Head of caudate nucleus (tissue), 42 donors: ENCODE data around the gene CTDSPL.

Experiments
- DNase-seq, 42 donors: peaks; one replicate each; pipeline versions ENCODE4 v3.0.0 to v3.0.0-alpha.2; 2020 to 2021; ENCODE audit warnings: mixed read lengths in 7 of 42
- intact Hi-C: fragments of 100-400 bp; cut with DNase I; formaldehyde crosslinking; loops from one replicate; pipeline ENCODE4 v1.15.0; 2022

The CTDSPL gene

DNA sequence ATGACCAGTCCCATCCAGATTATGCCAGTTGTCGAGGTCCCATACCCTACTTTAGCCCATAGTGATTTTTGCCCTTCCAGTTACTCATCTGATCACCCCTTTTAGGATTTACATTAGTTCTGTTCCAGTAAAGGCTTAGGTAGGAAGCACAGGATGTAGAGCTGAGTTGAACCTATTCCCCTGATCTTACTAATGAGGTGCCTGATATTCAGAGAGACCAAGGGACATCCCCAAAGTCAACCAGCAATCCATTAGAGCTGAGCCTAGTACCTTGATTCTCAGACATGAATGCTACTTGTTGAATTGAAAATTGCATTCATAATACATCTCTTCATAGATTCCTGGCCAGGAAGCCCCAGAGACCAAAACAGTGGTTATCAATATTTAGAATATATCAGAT is 24.7 kb downstream of the CTDSPL start:
- intact Hi-C loops, result no loop called here
- no peak for DNase-seq

DNA sequence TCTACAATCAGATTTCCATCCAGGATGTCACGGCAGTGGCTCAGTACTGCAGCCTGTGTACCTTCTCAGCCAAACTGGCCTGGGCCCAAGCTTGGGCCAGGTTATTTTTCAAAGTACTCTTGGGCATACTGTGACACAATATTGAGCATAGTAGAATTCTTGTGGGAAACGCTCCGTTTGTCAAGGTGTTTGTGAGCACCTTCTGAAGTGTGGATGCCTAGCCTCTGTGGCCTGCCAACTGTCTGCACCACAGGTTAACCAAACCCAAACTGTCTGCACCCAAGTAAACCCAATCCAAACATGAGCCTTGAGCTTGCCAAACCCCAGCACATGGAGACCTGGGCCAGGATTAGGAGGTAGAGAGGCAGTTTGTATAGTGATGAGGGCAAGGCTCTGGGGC is 25.4 kb downstream of the CTDSPL start:
- DNase-seq, result no peak
- intact Hi-C loops, result no loop called here

DNA sequence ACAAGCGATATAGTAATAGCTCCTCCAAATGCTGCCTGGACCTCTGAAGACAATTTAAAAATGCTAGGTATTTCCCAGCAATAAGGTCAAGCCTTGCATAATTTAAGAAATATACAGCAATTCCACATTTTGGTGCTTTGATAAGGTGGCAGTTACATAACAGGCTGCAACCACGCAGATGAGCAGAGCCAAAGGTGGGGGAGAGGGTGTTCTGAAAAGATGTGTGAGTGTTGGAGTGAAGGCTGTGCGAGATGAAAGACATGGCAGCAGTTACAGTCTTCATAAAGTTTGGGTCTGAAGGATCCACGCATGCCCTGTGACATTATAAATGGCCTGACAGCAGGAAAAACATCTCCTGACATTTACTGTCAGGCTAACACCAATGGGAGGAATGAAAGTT is 26.1 kb downstream of the CTDSPL start:
- DNase-seq, result peak in 33 of 42 donors; percentile 16 to 86 (median 62)
- intact Hi-C loops, result no loop called here

DNA sequence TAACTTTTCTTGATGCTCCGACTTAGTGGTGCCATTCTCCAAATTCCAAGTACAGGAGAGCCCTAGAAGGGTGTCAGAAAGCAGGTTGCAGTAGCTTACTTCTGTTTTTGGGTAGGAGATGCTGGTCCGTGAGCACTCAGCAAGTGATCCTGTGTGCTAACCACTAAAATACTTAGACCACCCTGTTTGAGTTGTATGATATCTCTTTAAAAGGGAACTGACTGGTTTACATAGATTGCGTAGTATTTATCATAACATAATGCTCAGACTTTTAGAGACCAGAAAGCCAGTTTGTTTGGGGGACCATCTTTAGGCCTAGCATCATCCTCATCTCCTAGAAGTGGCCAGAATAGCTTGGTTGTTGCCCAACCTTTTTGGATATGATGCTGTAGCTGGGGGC is 26.7 kb downstream of the CTDSPL start:
- intact Hi-C loops, result no loop called here
- DNase-seq, result no peak

DNA sequence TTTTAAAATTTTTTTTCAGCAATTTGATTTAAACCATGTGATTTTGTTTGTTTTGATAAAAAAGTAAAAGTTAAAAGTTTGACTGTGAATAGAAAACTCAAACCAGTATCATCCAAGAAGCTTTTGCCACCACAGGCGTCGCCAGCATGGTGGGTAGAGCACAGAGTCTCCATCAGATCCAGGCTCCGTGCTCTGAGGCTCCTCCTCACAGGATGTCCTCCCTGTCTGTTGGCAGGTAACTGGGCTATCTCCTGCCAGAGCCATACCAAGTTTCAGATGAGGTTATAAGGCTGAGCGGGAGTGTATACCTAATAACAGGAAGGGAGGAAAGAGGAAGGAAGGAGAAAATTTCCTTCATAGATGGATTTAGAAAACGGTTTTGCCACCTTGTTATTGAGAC is 28.8 kb downstream of the CTDSPL start:
- DNase-seq, result no peak
- intact Hi-C loops, result no loop called here

DNA sequence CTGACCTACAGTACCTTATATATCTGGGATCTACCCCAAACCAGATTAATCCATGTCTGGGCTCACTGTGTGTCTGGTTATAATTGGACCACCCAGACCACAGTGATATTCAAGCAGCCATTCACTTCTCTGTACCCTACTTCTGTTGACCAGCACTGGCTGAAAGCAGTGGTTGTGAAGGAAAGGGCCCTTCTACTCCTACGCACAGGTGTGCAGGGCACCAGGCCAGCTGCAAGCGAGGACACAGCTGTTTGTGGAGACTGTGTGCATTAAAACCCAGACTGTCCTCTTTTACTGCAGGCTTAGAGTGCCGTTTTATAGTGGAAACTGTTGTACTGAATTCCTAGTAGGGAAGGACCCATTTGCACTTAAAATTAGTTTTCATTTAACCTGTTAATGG is 29.5 kb downstream of the CTDSPL start:
- intact Hi-C loops, result no loop called here
- DNase-seq, result no peak

DNA sequence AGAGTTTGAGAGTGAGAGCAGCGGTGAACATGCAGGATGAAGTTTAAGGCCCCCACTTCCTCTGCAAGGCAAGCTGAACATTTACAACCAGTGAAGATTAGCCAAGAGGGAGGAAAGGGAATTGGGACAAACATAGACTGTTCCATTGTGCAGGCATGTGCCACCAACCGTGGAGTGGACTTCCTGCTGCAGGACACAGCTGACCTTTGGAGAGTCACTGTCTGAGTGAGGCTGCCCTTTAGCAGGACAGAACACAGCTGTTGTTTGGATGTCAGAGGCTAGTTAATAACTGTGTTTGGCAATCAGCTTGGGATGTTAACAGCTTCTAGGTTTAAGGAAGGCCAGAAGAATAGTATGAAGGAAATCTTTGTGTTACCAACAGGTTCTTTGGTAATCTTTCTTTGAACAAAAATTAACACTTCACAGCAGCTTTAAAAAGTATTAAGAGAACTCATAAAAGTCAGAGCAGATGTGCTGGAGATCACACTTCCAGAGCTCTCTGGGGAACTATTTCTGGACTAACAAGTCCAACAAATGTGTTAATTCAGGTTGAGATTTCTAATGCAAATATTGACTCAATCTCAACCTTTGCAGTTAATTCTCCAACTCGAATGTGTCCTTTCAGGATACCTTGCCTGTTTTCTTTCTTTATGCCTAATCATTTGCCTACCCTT is 31.4 kb downstream of the CTDSPL start:
- peak in 1 of 42 donors; percentile 32 for DNase-seq
- intact Hi-C loops, result no loop called here

DNA sequence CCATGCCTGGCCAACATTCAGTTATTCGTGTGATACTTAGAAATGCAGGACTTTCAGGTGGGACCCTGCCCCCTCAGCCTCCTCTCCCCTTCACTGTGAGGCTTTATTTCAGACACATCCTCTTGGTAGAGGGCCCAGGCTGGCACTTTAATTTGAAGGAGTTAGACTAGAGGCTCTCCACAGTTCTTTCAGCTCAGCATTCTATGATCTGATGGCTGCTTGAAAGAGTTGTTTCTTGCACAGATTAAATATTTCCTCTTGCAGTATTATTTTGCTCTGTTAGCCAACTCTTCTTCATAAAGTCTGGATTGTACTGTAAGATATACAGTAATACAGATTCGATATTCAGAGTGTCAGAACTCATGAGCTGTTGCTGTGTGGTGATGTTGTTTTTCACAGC is 35.1 kb downstream of the CTDSPL start:
- intact Hi-C loops, result no loop called here
- DNase-seq, result no peak

DNA sequence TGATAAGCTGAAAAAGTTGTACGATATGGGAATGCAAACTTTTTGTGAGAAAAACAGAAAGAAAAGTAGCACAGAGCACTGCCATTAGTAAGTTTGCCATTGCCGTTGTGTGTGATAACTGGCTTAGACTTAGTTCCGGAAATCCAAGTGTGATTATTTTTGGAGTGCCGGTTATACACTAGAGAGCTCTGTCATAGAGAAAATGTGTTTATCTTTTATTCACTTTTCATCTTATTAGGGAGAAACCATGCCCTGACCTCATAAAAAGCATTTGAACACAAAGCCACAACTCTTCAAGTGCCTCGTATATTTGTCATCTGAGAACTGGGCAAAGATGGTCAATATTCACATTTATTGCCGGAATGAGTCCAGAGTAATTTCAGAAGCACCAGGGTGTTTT is 36.1 kb downstream of the CTDSPL start:
- intact Hi-C loops, result no loop called here
- DNase-seq, result no peak

DNA sequence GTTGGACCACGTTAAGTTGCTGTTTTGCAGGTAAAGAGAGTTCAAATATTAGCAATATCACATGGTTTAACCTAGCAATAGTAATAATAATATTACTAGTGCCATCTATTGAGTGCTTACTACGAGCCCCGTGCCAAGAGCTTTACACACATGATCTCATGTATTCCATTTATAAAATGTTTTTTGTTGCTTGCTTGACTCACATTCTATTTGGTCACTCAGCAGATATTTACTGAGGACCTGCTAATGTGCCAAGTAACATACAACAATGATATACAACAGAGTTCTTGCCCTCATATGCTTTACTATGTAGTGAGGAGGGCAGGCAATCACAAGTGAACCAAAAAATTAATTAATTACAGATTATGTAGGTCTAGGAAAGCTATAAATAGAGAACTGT is 36.7 kb downstream of the CTDSPL start:
- intact Hi-C loops, result no loop called here
- DNase-seq, result no peak

DNA sequence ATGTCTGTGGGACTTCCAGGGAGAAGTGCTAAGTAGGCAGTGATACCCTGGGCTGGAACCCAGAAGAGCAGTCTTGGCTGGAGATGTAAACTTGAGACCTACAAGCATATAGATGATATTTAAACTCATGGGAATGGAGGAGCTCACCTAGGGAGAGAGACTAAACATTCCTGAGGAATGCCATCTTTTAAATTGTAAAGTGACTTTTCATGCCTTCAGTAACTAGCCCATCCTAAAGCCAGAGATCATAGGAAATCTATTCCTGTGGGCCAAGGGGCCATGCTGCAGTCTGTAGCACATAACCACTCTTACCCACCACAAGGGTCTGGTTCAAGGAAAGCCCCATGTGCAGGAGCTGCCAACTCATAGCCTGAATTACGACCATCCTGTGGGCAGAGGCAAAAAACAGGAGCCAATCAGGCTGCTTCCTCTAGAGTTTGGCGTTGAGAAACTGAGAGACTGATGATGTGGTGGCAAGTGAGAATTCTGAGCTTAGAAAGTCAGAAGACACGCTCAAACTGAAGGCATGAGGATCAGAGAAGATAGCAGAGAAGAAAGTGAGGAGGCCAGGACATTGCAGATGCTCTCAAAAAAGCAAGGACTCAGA is 37.5 kb downstream of the CTDSPL start:
- intact Hi-C loops, result no loop called here
- DNase-seq, result no peak

DNA sequence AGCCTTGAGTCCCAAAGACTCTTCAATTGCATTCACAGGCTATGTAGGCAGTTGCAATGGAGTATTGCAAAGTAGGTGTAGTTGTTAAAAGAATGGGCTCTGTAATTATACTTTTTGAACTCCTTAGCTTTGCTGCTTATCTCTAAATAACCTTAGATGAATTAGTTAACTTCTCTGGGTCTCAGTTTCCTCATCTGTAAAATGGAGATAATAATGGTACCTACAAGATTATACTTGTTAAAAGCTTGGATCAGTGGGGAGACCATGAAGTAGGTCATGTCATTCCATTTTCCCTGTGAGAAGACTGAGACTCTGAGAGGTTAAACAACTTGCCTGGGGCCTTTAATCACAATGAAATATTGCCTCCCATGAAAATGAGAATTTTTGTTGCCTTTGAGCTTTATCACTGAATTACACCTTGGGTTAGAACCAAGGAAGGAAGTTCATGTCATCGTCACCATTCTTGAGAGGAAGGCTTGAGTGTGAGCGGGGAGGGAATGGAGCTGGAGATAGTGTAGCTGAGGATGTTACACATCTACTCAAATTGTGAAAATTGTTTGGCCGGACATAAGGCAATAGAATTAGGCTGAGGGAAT is 38.1 kb downstream of the CTDSPL start:
- no peak for DNase-seq
- intact Hi-C loops, result no loop called here

DNA sequence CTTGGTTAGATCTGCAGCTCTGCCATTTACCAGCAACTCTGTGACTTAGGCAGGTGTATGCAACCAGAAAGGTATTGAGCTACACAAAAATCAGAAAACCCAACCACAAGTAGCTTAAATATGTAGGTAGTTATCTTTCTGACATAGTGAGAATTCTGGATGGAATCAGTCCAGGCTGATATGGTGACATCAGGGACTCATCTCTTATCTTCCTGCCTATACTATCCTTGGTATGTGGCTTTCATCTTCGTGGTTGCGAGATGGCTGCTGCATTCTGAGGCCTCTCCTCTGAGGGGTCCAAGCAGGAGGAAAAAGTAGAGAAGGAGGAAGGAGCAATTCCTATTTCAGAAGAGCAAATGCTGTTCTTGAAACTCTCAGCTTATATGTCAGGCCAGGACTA is 40.0 kb downstream of the CTDSPL start:
- intact Hi-C loops, result no loop called here
- DNase-seq, result no peak

DNA sequence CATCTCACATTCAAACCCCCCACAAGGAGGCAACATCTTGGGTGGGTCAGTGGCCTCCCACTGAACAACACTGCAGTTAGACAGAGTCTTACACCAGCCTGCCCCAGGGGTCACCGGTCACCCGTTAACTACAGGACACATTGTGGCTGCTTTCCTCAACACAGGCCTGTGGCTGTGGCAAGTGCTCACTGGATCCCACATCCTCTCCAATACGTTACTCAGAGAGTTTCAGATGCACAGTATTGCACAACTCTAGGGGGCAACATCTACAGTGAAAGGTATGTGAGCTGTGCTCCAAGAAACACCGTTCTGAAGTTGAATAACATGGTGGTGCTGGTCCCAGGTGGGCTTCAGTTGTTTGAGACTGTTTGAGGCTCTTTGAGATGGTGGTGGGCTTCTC is 41.0 kb downstream of the CTDSPL start:
- DNase-seq, result no peak
- intact Hi-C loops, result no loop called here

DNA sequence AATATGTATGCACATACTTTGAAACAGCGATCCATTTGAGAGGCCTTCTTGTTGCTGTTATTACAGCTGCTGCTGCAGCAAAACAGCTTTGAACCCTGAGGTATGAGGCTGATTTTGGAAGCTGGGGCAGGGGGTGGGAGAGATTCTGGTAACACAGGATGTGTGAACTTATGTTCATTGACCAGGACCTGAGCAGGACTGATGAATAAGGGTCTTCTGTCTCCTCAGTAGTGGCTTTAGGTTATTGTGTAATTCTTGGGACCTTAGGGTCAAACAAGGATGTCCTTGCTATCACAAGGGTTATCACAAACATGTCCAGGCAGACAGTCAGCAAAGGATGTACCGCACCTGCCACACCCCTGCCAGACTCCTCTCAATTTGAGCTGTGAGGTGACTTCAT is 41.6 kb downstream of the CTDSPL start:
- intact Hi-C loops, result no loop called here
- DNase-seq, result no peak

DNA sequence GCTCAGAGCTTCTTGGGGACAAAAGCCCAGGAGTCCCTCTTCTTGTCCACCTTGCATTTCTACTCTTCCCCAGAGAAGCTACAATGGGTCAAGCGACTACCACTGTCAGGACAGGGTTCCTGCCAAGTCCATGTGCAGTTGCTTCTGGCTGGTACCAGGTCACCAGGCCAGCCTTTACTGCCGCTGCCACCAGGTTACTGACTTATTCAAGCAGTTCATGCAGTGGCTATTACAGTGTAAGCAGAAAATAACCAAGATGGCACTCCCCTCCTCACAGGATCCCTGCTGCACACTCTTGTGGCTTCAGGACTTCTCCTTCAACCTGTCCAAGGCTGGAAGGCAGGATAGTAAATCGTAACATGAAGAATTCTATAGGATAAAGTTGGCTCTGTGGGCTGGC is 42.1 kb downstream of the CTDSPL start:
- DNase-seq, result no peak
- intact Hi-C loops, result no loop called here

DNA sequence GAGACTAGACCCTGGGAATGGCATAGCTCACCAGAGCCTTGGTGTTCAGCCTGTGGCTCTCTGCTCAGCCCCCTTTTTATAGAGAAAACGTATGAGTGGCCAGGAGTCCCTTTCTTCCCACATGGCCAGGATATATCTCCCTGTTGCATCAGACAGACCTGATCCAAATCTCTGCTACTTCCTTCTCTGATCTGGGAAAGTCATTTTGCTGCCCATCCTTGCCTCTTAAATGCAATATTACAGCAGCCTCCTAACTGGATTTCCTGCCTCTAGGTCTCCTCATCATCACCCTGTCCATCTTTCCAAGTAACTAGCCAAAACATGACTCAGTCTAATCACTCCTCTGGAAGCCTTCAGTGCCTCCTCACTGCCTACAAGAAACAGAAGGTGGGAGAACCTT is 42.9 kb downstream of the CTDSPL start:
- intact Hi-C loops, result no loop called here
- no peak for DNase-seq

DNA sequence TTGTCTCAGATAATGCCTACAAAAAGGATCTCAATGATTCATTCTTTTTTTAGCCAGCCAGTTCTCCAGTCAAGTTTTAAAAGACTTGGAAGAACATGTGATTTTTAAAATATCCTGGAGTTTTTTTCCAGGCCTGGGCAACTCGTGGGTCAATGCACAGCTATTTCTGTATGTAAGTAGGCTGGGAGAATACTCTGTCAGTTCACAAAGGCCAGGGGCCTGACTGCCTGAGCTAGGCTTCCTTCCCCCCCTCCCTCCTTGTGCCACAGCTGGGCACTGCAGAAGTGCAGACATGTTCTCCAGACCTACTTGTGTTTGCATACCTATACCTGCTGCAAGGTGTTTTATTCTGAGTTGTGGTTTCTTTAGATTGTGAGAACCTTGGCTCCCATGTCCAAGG is 43.7 kb downstream of the CTDSPL start:
- no peak for DNase-seq
- intact Hi-C loops, result no loop called here

DNA sequence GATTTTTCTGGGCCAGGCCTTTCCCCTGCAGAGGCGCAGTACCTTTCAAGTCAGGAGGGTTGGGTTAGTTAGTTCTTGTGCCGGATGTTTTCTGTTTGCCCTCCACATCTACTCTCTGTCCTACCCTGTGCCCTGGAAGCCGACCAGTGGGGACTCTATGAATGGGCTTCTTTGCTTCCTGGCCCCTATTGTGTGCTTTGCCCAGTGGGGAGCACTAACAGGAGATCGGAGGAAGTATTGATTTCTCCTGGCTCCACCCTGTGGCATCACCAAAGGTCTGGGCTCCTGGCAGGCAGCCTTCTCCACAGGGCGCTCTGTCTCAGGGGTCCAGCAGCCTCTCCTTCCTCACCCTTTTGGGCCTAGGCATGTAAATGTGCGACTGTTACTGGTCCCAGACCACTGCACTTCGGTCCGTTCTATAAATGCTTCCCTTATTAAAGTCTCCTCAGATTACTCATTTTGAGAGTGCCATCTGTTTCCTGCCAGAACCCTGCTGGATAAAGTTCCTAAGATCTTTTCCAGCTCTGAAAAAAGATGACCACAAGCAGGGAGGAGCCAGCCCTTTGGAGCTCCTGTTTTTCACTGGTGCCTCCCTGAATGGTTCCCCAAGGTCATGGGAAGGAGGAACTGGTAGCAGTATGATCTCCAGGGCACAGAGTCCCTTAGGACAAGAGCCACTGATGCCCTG is 44.5 kb downstream of the CTDSPL start:
- peak in 4 of 42 donors; percentile 16 to 29 (median 21) for DNase-seq
- intact Hi-C loops, result no loop called here

DNA sequence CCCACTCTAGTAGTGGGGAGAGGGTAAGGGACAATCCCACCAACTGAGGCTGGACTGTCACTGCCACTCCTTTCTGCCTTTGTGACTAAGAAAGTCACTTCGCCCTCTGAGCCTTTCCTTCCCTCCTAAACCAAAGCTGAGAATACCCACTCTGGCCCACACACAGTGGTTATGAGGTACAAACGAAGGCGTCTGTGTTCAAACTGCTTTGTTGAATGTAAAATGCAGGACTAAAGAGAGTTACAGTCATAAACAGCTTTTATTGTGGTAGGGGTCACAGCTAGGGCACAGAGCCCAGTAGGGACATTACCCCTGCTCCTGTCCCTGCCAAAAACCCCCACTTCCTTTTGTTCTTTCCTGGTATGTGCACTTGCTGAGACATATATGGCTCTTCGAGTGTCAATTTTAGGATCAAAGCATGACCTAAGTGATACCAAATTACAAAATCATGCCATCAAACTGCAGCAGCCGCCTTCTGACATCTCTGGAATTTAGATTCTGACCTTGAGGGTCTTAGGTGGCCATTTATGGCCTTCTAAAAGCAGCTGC is 45.1 kb downstream of the CTDSPL start:
- intact Hi-C loops, result no loop called here
- peak in 3 of 42 donors; percentile 40 to 57 (median 43) for DNase-seq
